Epithelial cell of proximal tubule (primary cell): ENCODE data around the gene RANBP10. TPM values are rescaled to one million over a fixed set of nuclear protein-coding genes. Genes with fewer than 3 reads are reported as not detected.

ENCODE experiments used
- DNase-seq: peaks from one replicate; pipeline ENCODE4 v3.0.0-alpha.2; 2011; ENCODE audit warnings: low read depth
- H3K4me3 ChIP-seq: 2 replicates; pipeline ENCODE4 v1.5.1; 2011; ENCODE audit warnings: low read depth, mild to moderate bottlenecking, low read length
- CTCF ChIP-seq: conservative IDR thresholded peaks from 2 replicates; pipeline ENCODE4 v1.5.1; 2012; ENCODE audit warnings: low read depth, mild to moderate bottlenecking, low read length
- total RNA-seq: library from RNA; depleted of rRNA; stranded (reverse); fragments of >200 nt; gene quantifications from 2 replicates; pipeline ENCODE4 v1.2.3, GENCODE V29; 2015

The RANBP10 gene
- total RNA-seq, 1 donor from 2014 or later: 4.0 TPM

- TF ChIP-seq CTCF: no peak
- H3K4me3 ChIP-seq: no peak overlapping the region
- no peak for DNase-seq
These were observed 97.3 kb downstream of the RANBP10 start for GRCh38 chr16:67709050-67709449.

- no peak for TF ChIP-seq CTCF
- DNase-seq: no peak
- no peak overlapping the region for H3K4me3 ChIP-seq
These were observed 98.0 kb downstream of the RANBP10 start for GRCh38 chr16:67708368-67708771.

GRCh38 chr16:67707790-67708189, 98.6 kb downstream of the RANBP10 start:
- H3K4me3 ChIP-seq: no peak overlapping the region
- no peak for DNase-seq
- no peak for TF ChIP-seq CTCF

GRCh38 chr16:67707210-67707609, 99.2 kb downstream of the RANBP10 start:
- H3K4me3 ChIP-seq: no peak overlapping the region
- no peak for TF ChIP-seq CTCF
- DNase-seq: no peak

GRCh38 chr16:67704110-67704509, 102.2 kb downstream of the RANBP10 start:
- H3K4me3 ChIP-seq: no peak overlapping the region
- TF ChIP-seq CTCF: no peak

GRCh38 chr16:67703626-67704025, 102.7 kb downstream of the RANBP10 start:
- TF ChIP-seq CTCF: no peak
- no peak for DNase-seq
- no peak overlapping the region for H3K4me3 ChIP-seq

More at GRCh38 chr16:67704110-67704509, 102.2 kb downstream of the RANBP10 start:
- DNase-seq: no peak

- no peak for TF ChIP-seq CTCF
- no peak overlapping the region for H3K4me3 ChIP-seq
- no peak for DNase-seq
These were observed 104.2 kb downstream of the RANBP10 start for GRCh38 chr16:67702130-67702529.
